OCI-LY1 (cell line): Measurements from ENCODE around the gene LTBP3.
A peak's percentile ranks its signal among the peaks of the same experiment; 100 is the strongest.

Experiments
- H2AFZ ChIP-seq: fragments of 200-600 bp; sonication (generic), shearing (Covaris generic); 2 replicates; pipeline ENCODE4 v1.6.0; 2014; ENCODE audit warnings: antibody characterized with exemption, mild to moderate bottlenecking, low read length
- H3F3A ChIP-seq: fragments of 200-600 bp; sonication (generic), shearing (Covaris generic); 2 replicates; pipeline ENCODE4 v1.6.0; 2014; ENCODE audit warnings: mild to moderate bottlenecking, antibody characterized with exemption, low read length, moderate library complexity; ENCODE audit not compliant: insufficient read depth
- H3K27ac ChIP-seq: fragments of 200-600 bp; sonication (generic); 2 replicates; pipeline ENCODE4 v1.5.1; 2014; ENCODE audit warnings: low read length, mixed run types, mild to moderate bottlenecking, low read depth; ENCODE audit not compliant: poor library complexity, severe bottlenecking
- H3K27me3 ChIP-seq: fragments of 200-600 bp; sonication (generic); 2 replicates; pipeline ENCODE4 v1.6.0; 2014; ENCODE audit warnings: antibody characterized with exemption, mild to moderate bottlenecking, low read length, moderate library complexity; ENCODE audit not compliant: insufficient read depth
- H3K36me3 ChIP-seq: fragments of 200-600 bp; sonication (generic); 2 replicates; pipeline ENCODE4 v1.6.1; 2014; ENCODE audit warnings: mild to moderate bottlenecking, antibody characterized with exemption, low read length, moderate library complexity, mixed read lengths; ENCODE audit not compliant: insufficient read depth
- H3K4me1 ChIP-seq: fragments of 200-600 bp; sonication (generic); 2 replicates; pipeline ENCODE4 v1.5.1; 2014; ENCODE audit warnings: mild to moderate bottlenecking, low read length, moderate library complexity; ENCODE audit not compliant: insufficient read depth, severe bottlenecking
- H3K4me2 ChIP-seq: fragments of 200-600 bp; sonication (generic), shearing (Covaris generic); 2 replicates; pipeline ENCODE4 v1.6.1; 2014; ENCODE audit warnings: low read length
- H3K4me3 ChIP-seq: fragments of 200-600 bp; sonication (generic); 2 replicates; pipeline ENCODE4 v1.5.1; 2014; ENCODE audit warnings: low read length, low read depth, mild to moderate bottlenecking, mixed read lengths; ENCODE audit not compliant: poor library complexity, severe bottlenecking
- H3K79me2 ChIP-seq: fragments of 200-600 bp; shearing (Covaris generic); 2 replicates; pipeline ENCODE4 v1.6.1; 2016; ENCODE audit warnings: mixed run types, low read length, mixed read lengths; ENCODE audit not compliant: insufficient read depth
- H3K9ac ChIP-seq: fragments of 200-600 bp; sonication (generic), shearing (Covaris generic); 2 replicates; pipeline ENCODE4 v1.6.1; 2014; ENCODE audit warnings: mild to moderate bottlenecking, low read length, mixed read lengths
- H3K9me2 ChIP-seq: fragments of 200-600 bp; sonication (generic), shearing (Covaris generic); 2 replicates; pipeline ENCODE4 v1.6.1; 2014; ENCODE audit warnings: low read depth, mild to moderate bottlenecking, low read length, mixed read lengths
- H3K9me3 ChIP-seq: fragments of 200-600 bp; shearing (Covaris generic); 2 replicates; pipeline ENCODE4 v1.6.1; 2014; ENCODE audit warnings: low read length, mixed read lengths
- H4K20me1 ChIP-seq: fragments of 200-600 bp; sonication (generic), shearing (Covaris generic); 2 replicates; pipeline ENCODE4 v1.6.0; 2016; ENCODE audit warnings: mild to moderate bottlenecking, low read length; ENCODE audit not compliant: insufficient read depth
- EZH2 ChIP-seq: fragments of 200-600 bp; sonication (generic), shearing (Covaris generic); IDR thresholded peaks from 2 replicates; pipeline ENCODE4 v1.8.0; 2017; ENCODE audit warnings: borderline replicate concordance, mixed run types, mild to moderate bottlenecking, antibody characterized with exemption, low read length, moderate library complexity, mixed read lengths
- TF ChIP-seq, protein P1 (sequence below): fragments of 200-600 bp; sonication (generic), shearing (Covaris generic); IDR thresholded peaks from 2 replicates; pipeline ENCODE4 v1.5.1; 2017; ENCODE audit warnings: mild to moderate bottlenecking, antibody characterized with exemption, low read length, moderate library complexity, mixed read lengths

LTBP3 gene

DNA sequence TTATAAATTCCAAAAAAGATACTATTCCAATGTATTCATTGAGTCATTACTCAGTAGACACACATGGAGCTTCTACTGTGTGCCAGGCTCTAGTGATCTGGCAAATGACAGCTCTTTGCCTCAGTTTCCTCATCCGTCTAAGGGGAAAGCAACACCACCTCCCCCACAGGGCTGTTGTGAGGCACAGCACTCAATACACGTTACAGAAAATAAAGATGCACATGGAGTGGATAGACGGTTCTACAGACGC lies 65.8 kb downstream of the LTBP3 start:
- H3K9me2 ChIP-seq, result no peaks in the 10 kb centered on the region
- H3F3A ChIP-seq, result no peaks in the 10 kb centered on the region; the same call in 1 of the 2 replicates
- H3K9ac ChIP-seq, result peak overlapping the region; percentile 30; the same call in 1 of the 2 replicates
- H3K4me3 ChIP-seq, result no peak overlapping the region
- H2AFZ ChIP-seq, result no peak overlapping the region; the same call in 1 of the 2 replicates
- no peaks in the 10 kb centered on the region for H3K79me2 ChIP-seq
- no peaks in the 10 kb centered on the region for H3K9me3 ChIP-seq
- H3K27me3 ChIP-seq, result no peaks in the 10 kb centered on the region
- TF ChIP-seq EZH2, result no peak
- TF ChIP-seq, protein P1, sequence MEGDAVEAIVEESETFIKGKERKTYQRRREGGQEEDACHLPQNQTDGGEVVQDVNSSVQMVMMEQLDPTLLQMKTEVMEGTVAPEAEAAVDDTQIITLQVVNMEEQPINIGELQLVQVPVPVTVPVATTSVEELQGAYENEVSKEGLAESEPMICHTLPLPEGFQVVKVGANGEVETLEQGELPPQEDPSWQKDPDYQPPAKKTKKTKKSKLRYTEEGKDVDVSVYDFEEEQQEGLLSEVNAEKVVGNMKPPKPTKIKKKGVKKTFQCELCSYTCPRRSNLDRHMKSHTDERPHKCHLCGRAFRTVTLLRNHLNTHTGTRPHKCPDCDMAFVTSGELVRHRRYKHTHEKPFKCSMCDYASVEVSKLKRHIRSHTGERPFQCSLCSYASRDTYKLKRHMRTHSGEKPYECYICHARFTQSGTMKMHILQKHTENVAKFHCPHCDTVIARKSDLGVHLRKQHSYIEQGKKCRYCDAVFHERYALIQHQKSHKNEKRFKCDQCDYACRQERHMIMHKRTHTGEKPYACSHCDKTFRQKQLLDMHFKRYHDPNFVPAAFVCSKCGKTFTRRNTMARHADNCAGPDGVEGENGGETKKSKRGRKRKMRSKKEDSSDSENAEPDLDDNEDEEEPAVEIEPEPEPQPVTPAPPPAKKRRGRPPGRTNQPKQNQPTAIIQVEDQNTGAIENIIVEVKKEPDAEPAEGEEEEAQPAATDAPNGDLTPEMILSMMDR, result no peak
- H3K36me3 ChIP-seq, result no peaks in the 10 kb centered on the region
- peaks cover 92% of the 10 kb centered on the region for H3K4me1 ChIP-seq
- peak overlapping the region; percentile 23; the same call in 1 of the 2 replicates for H3K4me2 ChIP-seq
- no peaks in the 10 kb centered on the region for H4K20me1 ChIP-seq
- peak overlapping the region; percentile 83 for H3K27ac ChIP-seq

DNA sequence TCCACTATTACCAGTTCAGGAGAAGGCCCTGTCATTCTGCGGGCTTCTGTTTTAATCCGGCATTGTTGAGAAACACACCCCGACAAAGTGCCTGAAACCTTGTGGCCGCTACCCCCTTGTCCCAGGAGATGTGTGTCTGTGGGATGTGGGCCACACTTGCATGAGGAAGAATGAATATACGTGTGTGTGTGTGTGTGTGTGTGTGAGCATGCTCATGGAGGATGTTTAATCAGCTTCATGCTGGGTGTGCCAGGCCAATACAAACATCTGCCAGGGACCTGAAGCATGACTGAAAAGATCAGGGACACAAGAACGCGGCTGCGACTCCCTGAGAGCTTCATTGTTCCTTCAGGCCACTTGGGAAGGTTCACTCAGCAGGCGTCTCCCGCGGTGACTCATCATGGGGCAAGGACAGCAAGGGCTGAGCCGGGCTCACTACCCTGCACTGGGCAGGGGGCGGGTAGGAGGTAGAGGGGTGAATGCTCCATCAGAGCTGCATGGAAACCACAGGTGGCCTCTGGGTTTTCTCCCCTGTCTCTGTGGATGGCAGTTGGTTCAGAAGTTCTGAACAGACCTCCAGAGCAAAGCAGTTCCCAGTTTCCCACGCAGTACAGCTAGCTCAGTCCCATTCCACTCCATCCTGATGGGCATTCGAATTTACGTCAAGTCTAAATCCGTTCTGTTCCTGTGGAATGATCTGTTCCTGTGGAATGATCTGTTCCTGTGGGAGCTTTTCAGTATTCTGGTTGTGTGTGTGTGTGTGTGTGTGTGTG lies 66.4 kb downstream of the LTBP3 start:
- H3K27me3 ChIP-seq, result no peaks in the 10 kb centered on the region
- no peak for TF ChIP-seq EZH2
- TF ChIP-seq, protein P1, result no peak
- no peaks in the 10 kb centered on the region for H3K9me3 ChIP-seq
- H4K20me1 ChIP-seq, result no peaks in the 10 kb centered on the region
- no peaks in the 10 kb centered on the region for H3K79me2 ChIP-seq
- H3K4me1 ChIP-seq, result peaks cover 92% of the 10 kb centered on the region
- H3F3A ChIP-seq, result no peaks in the 10 kb centered on the region; the same call in 1 of the 2 replicates
- no peaks in the 10 kb centered on the region for H3K36me3 ChIP-seq
- peak overlapping the region; percentile 30; the same call in 1 of the 2 replicates for H3K9ac ChIP-seq
- no peaks in the 10 kb centered on the region for H3K9me2 ChIP-seq
- H3K4me3 ChIP-seq, result no peak overlapping the region
- peak overlapping the region; percentile 83 for H3K27ac ChIP-seq
- peak overlapping the region; percentile 23; the same call in 1 of the 2 replicates for H2AFZ ChIP-seq
- peak overlapping the region; percentile 23; the same call in 1 of the 2 replicates for H3K4me2 ChIP-seq

DNA sequence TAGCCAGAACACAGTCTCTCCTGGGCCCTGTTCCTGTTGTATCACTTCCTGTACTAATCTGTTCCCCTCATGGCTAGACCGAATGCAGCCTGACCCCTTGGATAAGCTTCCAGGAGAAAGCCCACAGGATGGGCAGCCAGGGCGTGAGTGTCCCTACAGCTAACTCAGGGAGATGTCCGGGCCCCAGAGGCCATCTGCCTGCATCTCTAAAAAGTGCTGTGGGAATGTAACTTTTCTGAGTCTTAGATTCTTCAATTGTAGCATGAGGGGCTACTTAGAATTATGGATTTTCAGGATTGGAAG lies 67.0 kb downstream of the LTBP3 start:
- Histone ChIP-seq H3K27ac (peak overlapping the region; percentile 83), H3K4me3 (no peak overlapping the region), H3K36me3 (no peaks in the 10 kb centered on the region), H3K79me2 (no peaks in the 10 kb centered on the region), H3K9me3 (no peaks in the 10 kb centered on the region), H3K4me2 (peak overlapping the region; percentile 23; the same call in 1 of the 2 replicates), H3K9ac (peak overlapping the region; percentile 30; the same call in 1 of the 2 replicates), H2AFZ (no peak overlapping the region), H3K27me3 (no peaks in the 10 kb centered on the region), H4K20me1 (no peaks in the 10 kb centered on the region), H3K9me2 (no peaks in the 10 kb centered on the region), H3K4me1 (peaks cover 92% of the 10 kb centered on the region), H3F3A (no peaks in the 10 kb centered on the region; the same call in 1 of the 2 replicates)
- TF ChIP-seq, protein P1, result no peak
- no peak for TF ChIP-seq EZH2
